ENCODE data around the gene LTB4R.

LTB4R gene

GRCh38 chr14:24304019-24304387 is 7.3 kb upstream of the LTB4R start:
- no peak for DNase-seq

- DNase-seq = no peak
Observed at GRCh38 chr14:24307156-24307574, 4.1 kb upstream of the LTB4R start.

DNA sequence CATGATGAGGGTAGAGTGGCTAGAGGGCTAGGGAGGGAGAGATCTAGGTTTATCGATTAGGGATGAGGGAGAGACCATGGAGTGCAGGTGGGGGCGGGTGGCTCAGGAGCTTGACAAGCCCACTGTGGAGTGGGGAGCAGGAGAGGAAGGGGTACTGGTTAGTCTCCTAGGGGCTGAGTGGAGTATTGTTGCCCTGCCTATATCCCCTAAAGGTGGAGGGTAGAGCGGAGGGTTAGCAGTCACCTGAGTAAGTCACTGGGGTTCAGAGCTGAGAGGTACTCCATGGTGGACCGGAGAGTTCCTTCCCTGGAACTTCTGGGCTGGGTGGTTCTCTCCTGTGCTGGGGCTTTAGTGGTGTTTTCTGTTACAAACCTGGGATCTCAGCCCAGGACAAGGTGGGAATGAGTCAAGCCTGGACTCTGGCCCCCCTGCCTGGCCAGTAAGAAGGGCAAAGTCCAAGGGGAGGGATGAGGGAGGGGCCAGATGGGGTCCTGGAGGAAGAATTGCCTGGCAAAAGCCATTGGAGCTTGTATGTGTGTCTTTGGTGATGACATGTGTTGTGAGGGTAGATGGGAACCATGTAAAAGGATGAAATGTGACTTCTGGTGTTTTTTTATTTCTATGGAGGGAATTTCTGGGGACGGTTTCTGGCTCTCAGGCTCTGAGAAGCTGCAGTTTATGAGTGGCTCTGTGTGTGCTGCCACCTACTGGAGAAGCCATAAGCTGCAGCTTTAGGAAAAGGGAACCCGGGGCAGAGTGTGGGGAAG is 3.5 kb upstream of the LTB4R start, which contains the start of gene CIDEB:
Gene CIDEB (minus strand): TSS at position 403 of the 767 bp plus-strand sequence. CDS start 119 bp downstream, at position 284.
- DNase-seq = peak; percentile 64

DNA sequence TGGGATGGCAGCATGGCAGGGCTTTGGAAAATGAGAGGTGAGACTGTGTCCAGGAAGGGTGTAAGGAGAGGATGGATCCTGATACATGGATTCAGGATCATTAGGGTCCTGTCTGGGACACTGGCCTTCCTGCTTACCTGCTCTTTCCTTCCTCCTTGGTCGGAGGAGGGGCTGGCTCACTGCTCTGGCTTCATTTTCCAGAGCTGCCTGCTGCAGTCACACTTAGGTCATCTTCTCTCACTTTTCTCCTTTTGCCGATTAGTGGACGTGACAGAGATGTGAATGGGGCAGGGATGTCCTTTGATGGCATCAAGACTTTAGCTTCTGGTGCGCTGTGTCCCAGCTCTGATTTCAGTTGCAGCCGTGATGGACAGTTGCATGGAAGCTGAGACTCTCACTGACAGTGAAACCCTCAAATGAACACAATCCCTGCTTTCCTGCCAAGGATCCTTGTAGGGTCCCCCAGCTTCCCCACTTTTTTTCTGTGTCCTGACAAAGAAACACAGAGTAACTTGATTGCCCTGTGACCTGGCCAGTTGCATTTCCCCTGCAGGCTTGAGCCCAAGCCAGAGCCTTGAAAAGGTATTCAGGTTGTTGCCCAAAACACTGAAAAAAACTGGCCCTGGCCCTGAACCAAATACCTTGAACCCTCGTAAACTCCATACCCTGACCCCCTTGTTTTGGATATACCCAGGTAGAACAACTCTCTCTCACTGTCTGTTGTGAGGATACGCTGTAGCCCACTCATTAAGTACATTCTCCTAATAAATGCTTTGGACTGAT is 2.8 kb upstream of the LTB4R start:
- DNase-seq = no peak

DNA sequence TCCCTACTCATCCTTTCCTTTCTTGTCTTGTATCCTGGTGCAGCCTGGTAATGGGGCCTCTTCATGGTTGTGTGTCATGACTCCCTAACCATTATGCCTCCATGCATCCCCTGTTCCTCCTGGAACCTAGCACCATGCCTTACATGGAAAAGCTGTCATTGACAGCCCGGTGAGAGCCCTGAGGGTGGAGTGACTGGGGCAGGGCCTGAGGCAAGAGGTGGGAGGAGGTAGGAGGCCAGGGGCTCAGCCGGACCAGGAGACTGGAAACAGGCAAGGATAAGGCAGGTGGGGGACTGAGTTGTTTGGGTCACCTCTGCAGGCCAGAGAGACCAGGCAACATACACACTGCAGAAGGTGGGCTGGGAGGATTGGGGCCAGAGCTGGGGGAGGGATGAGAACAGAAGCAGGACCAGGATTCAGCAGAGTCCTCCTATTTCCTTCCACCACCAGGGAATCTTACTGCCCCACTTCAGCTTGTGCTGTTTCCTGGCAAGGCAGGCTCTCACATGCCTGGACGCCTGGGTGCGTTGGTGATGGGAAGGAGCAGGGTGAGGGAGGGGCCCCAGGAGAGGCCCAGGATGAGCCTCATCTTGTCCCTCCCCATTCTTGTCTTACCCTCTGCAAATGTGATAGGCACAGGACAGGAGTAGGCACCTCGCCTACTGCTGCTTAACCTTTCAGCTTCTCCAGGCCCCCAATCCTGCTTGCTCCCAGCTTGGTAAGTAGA is 1.6 kb upstream of the LTB4R start, which contains the start of gene LTB4R2:
Gene LTB4R2 (plus strand): TSS at position 603 of the 727 bp plus-strand sequence. CDS start 525 bp downstream, outside the sequence.
- no peak for DNase-seq

DNA sequence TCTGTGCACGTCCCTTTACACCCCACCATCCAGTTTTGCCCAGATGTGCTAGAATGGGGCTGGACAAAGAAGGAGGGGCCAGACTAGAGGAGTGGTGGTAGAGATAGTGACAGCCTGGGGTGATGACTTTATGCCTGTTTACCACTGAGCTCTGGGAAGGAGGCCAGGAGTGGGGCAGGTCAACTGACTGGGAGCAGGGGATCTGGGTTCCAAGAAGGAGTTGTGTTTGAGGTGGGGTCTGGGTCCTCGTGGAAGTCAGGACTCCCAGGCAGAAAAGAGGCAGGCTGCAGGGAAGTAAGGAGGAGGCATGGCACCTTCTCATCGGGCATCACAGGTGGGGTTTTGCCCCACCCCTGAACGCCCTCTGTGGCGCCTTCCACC is 1.0 kb upstream of the LTB4R start:
- DNase-seq = no peak

- no peak for DNase-seq
Observed at GRCh38 chr14:24311837-24312615, 724 bp downstream of the LTB4R start.

GRCh38 chr14:24312736-24313507 is 1.6 kb downstream of the LTB4R start:
- no peak for DNase-seq

GRCh38 chr14:24313913-24314312 is 2.6 kb downstream of the LTB4R start:
- DNase-seq = no peak

DNA sequence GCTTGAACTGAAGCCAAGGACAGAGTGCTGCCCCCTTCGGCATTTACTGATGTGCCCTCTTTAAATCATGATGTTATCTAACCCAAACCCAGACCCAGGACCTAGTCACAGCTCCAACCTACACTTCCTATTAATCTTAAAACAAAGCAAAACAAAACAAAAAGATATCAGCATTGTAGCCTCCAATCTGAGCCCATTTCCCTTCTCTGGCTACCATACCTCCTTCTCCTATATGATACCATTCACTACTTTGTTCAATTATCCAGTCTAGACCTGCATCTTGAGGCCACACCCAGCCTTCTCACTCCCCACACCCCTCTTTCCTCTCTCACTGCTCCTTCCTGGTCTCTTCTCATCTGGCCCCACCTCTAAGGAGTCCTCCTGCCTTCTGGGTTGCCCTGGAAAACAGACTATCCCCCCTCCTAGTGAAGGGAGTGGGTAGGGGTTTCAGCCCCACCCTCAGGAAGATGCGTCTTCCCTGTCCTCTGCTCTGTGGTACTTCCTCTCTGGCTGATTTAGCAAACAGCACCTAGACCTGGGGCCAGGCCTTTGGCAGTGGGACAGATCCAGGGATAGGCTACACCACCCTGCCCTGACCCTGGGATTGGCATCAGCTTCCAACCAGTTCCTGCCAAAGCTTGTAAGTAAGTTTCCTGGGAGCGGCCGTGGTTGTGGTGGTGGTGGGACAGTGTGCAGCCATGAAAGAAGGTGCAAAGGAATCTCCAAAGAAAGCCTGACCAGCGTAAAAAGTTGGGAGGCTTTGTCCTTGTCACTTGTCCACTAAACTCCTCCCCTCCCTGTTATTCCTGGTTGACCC is 3.3 kb downstream of the LTB4R start:
- no peak for DNase-seq

DNA sequence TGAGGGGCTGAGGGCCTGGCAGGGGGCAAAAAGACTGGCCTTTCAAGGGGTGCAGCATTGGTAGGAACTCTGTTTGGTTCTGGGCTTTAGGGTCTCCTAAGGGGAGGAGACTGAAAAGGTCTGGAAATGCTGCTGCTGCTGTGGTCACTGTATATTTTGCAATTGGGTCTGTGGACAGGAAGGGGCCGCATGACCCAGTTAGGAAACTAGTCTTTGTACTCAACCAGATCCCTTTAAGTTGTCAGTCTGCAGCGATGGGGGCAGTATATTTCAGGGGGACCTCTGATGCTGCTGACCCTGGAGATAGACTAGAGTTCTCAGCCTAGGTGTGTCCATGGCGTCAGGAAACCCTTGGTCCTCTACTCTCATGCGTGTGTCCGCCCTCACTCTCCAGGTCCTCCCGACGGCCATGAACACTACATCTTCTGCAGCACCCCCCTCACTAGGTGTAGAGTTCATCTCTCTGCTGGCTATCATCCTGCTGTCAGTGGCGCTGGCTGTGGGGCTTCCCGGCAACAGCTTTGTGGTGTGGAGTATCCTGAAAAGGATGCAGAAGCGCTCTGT is 4.0 kb downstream of the LTB4R start:
- no peak for DNase-seq

GRCh38 chr14:24315807-24316596 is 4.7 kb downstream of the LTB4R start:
- no peak for DNase-seq

DNA sequence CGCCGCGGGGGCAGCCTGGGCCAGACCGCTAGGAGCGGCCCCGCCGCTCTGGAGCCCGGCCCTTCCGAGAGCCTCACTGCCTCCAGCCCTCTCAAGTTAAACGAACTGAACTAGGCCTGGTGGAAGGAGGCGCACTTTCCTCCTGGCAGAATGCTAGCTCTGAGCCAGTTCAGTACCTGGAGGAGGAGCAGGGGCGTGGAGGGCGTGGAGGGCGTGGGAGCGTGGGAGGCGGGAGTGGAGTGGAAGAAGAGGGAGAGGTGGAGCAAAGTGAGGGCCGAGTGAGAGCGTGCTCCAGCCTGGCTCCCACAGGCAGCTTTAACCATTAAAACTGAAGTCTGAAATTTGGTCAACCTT is 5.3 kb downstream of the LTB4R start:
- DNase-seq = no peak

DNA sequence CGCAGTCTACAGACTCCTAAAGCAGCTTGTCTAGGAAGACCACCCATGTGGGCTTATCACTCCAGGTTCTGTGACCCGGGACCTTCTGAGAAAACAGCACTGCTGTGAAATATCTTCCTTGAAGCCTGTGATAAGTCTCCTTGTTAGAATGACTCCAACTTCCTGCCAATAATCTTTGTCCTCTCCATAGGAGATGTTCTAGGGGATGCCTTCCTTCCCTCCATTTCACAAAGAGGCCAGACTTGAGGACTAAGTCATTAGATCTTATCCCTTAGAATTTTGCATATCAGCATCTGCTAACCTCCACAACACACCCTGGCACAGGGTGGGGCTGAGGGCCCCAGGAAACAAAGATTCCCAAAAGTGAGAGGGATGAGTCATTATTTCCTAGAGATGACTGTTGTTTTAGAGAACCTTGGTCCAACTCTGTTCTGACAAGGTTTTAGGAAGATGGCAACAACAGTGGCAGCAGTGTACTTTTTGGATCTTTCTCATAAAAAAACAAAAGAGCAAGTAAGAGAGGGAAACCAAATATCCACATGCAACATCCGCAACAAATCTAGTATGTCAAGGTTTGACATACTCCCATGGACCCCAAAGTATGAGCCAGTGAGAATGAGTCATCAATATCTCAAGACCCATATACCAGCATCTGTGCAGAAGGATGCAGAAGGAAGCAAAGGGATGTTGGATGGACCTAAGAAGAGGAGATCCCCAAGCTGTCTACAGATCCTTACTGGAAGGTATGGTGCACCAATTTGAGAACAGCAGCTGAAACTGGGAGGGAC is 6.0 kb downstream of the LTB4R start:
- DNase-seq = no peak

DNA sequence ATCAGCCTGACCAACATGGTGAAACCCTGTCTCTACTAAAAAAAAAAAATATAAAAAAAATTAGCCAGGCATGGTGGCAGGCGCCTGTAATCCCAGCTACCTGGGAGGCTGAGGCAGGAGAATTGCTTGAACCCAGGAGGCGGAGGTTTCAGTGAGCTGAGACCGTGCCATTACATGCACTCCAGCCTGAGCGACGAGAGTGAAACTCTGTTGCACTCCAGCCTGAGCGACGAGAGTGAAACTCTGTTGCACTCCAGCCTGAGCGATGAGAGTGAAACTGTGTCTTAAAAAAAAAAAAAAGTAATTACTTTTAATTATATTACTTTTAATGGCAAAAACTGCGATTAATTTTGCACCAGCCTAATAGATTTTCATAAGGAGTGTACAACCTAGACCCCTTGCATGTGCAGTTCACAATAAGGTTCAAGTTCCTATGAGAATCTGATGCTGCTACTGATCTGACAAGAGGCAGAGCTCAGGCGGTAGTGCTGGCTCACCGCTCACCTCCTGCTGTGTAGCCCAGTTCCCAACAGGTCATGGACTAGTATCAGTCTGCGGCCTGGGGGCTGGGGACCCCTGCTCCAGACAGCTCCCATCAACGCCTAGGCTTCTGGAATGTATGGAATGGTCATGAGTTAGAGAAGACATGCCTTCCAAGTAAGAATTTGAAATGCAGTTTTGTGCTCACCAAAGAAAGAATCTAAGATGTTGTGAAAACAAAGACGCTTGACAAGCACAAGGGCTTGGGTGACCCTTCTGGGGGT is 10.1 kb downstream of the LTB4R start:
- no peak for DNase-seq

- no peak for DNase-seq
Observed at GRCh38 chr14:24322672-24323071, 11.4 kb downstream of the LTB4R start.

DNA sequence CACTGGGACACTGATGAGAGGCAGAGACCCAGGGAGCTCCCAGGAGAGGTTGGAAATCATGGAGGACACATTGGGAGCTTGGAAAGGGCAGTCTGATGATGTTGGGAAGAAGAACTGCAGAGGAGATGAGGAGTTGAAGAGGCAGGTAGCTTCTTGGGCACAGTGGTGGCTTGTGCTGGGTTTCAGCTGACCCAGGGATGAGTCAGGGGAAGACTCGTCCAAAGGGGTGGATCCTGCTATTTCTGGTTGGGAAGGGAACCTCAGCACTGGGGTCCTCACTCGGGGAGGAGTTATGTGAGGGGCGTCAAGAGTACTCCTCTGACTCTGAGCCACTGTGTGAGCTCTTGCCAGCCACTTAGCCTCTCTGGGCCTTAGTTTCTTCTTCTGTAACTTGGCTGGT is 12.0 kb downstream of the LTB4R start:
- DNase-seq = no peak

DNA sequence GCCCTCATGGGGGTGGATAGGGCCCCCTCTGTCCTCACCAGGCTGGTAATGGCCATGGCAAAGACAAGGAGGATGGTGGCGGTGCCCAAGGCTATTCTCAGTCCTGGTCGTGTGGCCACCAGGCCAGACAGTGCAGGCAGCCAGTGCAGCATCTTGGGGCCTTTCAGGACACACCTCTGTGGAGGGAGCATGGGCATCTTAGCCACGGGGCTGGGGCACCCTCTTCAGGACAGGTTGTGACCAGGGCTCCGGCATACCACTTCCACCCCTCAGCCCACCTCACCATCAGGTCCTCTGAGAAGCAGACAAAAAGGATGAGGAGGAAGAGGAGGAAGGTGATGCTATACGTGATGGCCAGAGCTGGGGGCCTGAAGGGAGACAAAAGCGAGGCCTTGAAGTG is 12.7 kb downstream of the LTB4R start:
- no peak for DNase-seq
